Astrocyte (in vitro differentiated cells and primary cell): ENCODE data around the gene UBR2. TPM values are rescaled to one million over a fixed set of nuclear protein-coding genes. Genes with fewer than 3 reads are reported as not detected.
A peak's percentile ranks its signal among the peaks of the same experiment; 100 is the strongest.

Experiments
- DNase-seq: peaks from one replicate; pipeline ENCODE4 v3.0.0-alpha.2; 2010; ENCODE audit warnings: low read depth
- FAIRE-seq: peaks from 2 replicates; lab custom pipeline; 2011; peaks lifted over from hg19 to GRCh38; lab: Jason Lieb, UNC
- H2AFZ ChIP-seq: 2 replicates; pipeline ENCODE4 v1.6.0; 2012; ENCODE audit warnings: low read depth, low read length, inconsistent platforms
- H3K27ac ChIP-seq: 2 replicates; pipeline ENCODE4 v1.5.1; 2011; ENCODE audit warnings: low read depth, low read length, inconsistent platforms
- H3K27me3 ChIP-seq: 2 replicates; pipeline ENCODE4 v1.6.0; 2011; ENCODE audit warnings: low read length, inconsistent platforms; ENCODE audit not compliant: insufficient read depth
- H3K36me3 ChIP-seq: 2 replicates; pipeline ENCODE4 v1.5.1; 2011; ENCODE audit warnings: low read length, inconsistent platforms; ENCODE audit not compliant: insufficient read depth
- H3K4me1 ChIP-seq: 2 replicates; pipeline ENCODE4 v1.5.1; 2011; ENCODE audit warnings: low read length, inconsistent platforms; ENCODE audit not compliant: insufficient read depth
- H3K4me2 ChIP-seq: 2 replicates; pipeline ENCODE4 v1.6.0; 2012; ENCODE audit warnings: low read length, inconsistent platforms
- H3K4me3 ChIP-seq: 2 replicates; pipeline ENCODE4 v1.5.1; 2011; ENCODE audit warnings: low read depth, mild to moderate bottlenecking, low read length, inconsistent platforms; ENCODE audit not compliant: insufficient read depth
- H3K79me2 ChIP-seq: 2 replicates; pipeline ENCODE4 v1.6.0; 2012; ENCODE audit warnings: mild to moderate bottlenecking, low read length, inconsistent platforms; ENCODE audit not compliant: insufficient read depth
- H3K9ac ChIP-seq: 2 replicates; pipeline ENCODE4 v1.6.0; 2012; ENCODE audit warnings: mild to moderate bottlenecking, low read length, inconsistent platforms
- H3K9me3 ChIP-seq: 2 replicates; pipeline ENCODE4 v1.5.1; 2012; ENCODE audit warnings: low read depth, mild to moderate bottlenecking, low read length, inconsistent platforms; ENCODE audit not compliant: insufficient read depth
- H4K20me1 ChIP-seq: 2 replicates; pipeline ENCODE4 v1.6.0; 2012; ENCODE audit warnings: low read length, inconsistent platforms; ENCODE audit not compliant: insufficient read depth
- H3K27ac Mint-ChIP-seq: one replicate; pipeline ENCODE4 v1.8.0; 2021; ENCODE audit warnings: mild to moderate bottlenecking, mixed read lengths; ENCODE audit not compliant: unreplicated experiment
- H3K27me3 Mint-ChIP-seq: one replicate; pipeline ENCODE4 v1.8.0; 2021; ENCODE audit warnings: low read depth, mixed read lengths; ENCODE audit not compliant: unreplicated experiment
- H3K36me3 Mint-ChIP-seq: one replicate; pipeline ENCODE4 v1.8.0; 2021; ENCODE audit warnings: low read depth, mixed read lengths; ENCODE audit not compliant: unreplicated experiment
- H3K4me1 Mint-ChIP-seq: one replicate; pipeline ENCODE4 v1.8.0; 2021; ENCODE audit warnings: low read depth, mixed read lengths; ENCODE audit not compliant: unreplicated experiment
- H3K4me3 Mint-ChIP-seq: one replicate; pipeline ENCODE4 v1.8.0; 2021; ENCODE audit warnings: mild to moderate bottlenecking, moderate library complexity, mixed read lengths; ENCODE audit not compliant: unreplicated experiment
- H3K9me3 Mint-ChIP-seq: one replicate; pipeline ENCODE4 v1.8.0; 2021; ENCODE audit warnings: mild to moderate bottlenecking, mixed read lengths; ENCODE audit not compliant: unreplicated experiment
- EZH2 ChIP-seq: IDR thresholded peaks from 2 replicates; pipeline ENCODE4 v1.6.1; 2012; ENCODE audit warnings: mild to moderate bottlenecking, low read length, inconsistent platforms; ENCODE audit not compliant: insufficient read depth
- total RNA-seq: library from RNA; stranded (reverse); gene quantifications from 2 replicates; pipeline ENCODE4 v1.2.1, GENCODE V29; 2021
- TF ChIP-seq, protein P1 (sequence below): IDR thresholded peaks from 2 replicates; pipeline ENCODE4 v1.5.1; 2011; ENCODE audit warnings: low read depth, mild to moderate bottlenecking, inconsistent platforms, low read length, moderate library complexity; ENCODE audit not compliant: insufficient read depth

Gene UBR2
- total RNA-seq, 1 donor from 2014 or later = 23.3 TPM

DNA sequence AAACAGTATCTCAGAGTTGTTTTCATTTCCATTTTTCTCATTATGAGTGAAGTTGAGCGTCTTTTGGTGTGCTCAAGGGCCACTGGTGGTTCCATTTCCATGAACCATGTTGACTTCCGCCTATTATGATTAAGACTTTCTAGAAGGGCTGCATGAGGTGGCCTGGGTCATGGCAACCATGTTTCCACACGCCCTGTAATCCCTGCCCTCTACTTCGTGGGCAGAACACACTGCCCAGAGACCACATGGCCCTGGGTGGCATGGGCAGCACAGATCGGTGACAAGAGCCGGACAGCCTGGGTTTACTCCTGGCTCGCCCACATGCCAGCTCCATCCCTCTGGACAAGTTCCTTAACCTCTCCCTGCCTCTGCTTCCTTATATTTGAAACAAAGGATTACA is 143.8 kb downstream of the UBR2 start:
- Histone ChIP-seq H3K4me1 (peaks cover 6% of the 10 kb centered on the region), H3K36me3 (no peaks in the 10 kb centered on the region), H2AFZ (no peak overlapping the region), H3K27ac (no peak overlapping the region), H3K4me2 (no peak overlapping the region), H3K9ac (no peak overlapping the region), H3K79me2 (no peaks in the 10 kb centered on the region), H4K20me1 (no peaks in the 10 kb centered on the region), H3K9me3 (peaks cover 9% of the 10 kb centered on the region), H3K27me3 (no peaks in the 10 kb centered on the region), H3K4me3 (no peak overlapping the region)
- Mint-ChIP-seq H3K4me3 (no peak overlapping the region), H3K4me1 (peaks cover 4% of the 10 kb centered on the region), H3K27me3 (peaks cover 5% of the 10 kb centered on the region), H3K36me3 (no peaks in the 10 kb centered on the region), H3K9me3 (peaks cover 10% of the 10 kb centered on the region), H3K27ac (no peak overlapping the region)
- no peak for TF ChIP-seq EZH2
- TF ChIP-seq, protein P1, sequence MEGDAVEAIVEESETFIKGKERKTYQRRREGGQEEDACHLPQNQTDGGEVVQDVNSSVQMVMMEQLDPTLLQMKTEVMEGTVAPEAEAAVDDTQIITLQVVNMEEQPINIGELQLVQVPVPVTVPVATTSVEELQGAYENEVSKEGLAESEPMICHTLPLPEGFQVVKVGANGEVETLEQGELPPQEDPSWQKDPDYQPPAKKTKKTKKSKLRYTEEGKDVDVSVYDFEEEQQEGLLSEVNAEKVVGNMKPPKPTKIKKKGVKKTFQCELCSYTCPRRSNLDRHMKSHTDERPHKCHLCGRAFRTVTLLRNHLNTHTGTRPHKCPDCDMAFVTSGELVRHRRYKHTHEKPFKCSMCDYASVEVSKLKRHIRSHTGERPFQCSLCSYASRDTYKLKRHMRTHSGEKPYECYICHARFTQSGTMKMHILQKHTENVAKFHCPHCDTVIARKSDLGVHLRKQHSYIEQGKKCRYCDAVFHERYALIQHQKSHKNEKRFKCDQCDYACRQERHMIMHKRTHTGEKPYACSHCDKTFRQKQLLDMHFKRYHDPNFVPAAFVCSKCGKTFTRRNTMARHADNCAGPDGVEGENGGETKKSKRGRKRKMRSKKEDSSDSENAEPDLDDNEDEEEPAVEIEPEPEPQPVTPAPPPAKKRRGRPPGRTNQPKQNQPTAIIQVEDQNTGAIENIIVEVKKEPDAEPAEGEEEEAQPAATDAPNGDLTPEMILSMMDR = no peak
- FAIRE-seq = no peak
- no peak for DNase-seq

DNA sequence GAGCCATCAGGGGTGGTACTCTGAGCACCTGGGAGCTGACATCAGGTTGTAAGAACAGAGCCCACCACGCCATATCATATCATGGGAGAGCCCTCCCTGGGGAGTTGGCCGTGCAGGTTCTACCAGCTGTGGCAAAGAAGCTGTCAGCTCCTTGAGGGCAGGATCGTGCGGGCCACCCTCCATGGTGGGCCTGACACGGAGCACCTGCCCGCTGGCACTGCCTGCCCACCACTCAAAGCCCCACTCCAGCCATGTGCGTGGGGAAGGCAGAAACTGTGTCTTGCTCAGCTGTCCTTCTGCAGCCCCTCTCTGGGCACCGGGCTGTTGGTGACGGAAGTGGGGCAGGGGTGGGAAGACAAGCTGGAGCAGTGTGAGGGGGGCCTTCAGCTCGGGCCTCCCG is 144.3 kb downstream of the UBR2 start:
- Histone ChIP-seq H2AFZ (no peak overlapping the region), H4K20me1 (no peaks in the 10 kb centered on the region), H3K36me3 (no peaks in the 10 kb centered on the region), H3K4me2 (no peak overlapping the region), H3K9me3 (peaks cover 10% of the 10 kb centered on the region), H3K4me1 (peaks cover 6% of the 10 kb centered on the region), H3K79me2 (no peaks in the 10 kb centered on the region), H3K27ac (no peak overlapping the region), H3K9ac (no peak overlapping the region), H3K4me3 (no peak overlapping the region), H3K27me3 (no peaks in the 10 kb centered on the region)
- TF ChIP-seq, protein P1 = no peak
- no peak for TF ChIP-seq EZH2
- Mint-ChIP-seq H3K4me3 (no peak overlapping the region), H3K27me3 (peaks cover 5% of the 10 kb centered on the region), H3K4me1 (peaks cover 4% of the 10 kb centered on the region), H3K9me3 (peaks cover 10% of the 10 kb centered on the region), H3K27ac (no peak overlapping the region), H3K36me3 (no peaks in the 10 kb centered on the region)
- DNase-seq = no peak
- no peak for FAIRE-seq

DNA sequence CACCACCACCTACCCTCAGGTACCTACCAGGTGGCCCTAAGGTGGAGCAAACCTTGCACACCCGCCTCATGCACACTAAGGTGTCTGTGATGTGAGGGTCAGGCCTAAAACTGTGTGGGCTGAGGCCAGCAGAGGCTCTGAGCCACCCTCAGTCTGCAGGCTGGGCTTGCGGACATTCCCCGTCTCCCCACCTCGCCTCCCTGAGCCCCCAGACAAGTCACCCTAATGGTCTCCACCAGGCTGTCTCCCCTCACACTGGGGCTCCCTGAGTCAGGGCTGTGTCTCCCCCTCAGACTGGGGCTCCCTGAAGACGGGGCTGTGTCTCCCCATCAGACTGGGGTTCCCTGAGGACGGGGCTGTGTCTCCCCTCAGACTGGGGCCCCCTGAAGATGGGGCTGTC is 146.0 kb downstream of the UBR2 start:
- H3K27me3 Mint-ChIP-seq = peaks cover 5% of the 10 kb centered on the region
- H3K9me3 Mint-ChIP-seq = peaks cover 10% of the 10 kb centered on the region
- H3K9ac ChIP-seq = no peak overlapping the region
- TF ChIP-seq, protein P1 = no peak
- TF ChIP-seq EZH2 = no peak
- H3K4me3 Mint-ChIP-seq = peak overlapping the region; percentile 20
- H3K79me2 ChIP-seq = no peaks in the 10 kb centered on the region
- H3K4me3 ChIP-seq = no peak overlapping the region
- H3K4me1 Mint-ChIP-seq = peaks cover 10% of the 10 kb centered on the region
- H3K27ac Mint-ChIP-seq = no peak overlapping the region
- H3K4me1 ChIP-seq = peaks cover 11% of the 10 kb centered on the region
- peak overlapping the region; percentile 23 for H3K4me2 ChIP-seq
- DNase-seq = no peak
- no peaks in the 10 kb centered on the region for H4K20me1 ChIP-seq
- H3K36me3 Mint-ChIP-seq = peaks cover 2% of the 10 kb centered on the region
- H3K36me3 ChIP-seq = no peaks in the 10 kb centered on the region
- peaks cover 13% of the 10 kb centered on the region for H3K9me3 ChIP-seq
- no peaks in the 10 kb centered on the region for H3K27me3 ChIP-seq
- no peak for FAIRE-seq
- H2AFZ ChIP-seq = no peak overlapping the region
- no peak overlapping the region for H3K27ac ChIP-seq
